ENCODE results near the gene HAGHL. TPM values are rescaled to one million over a fixed set of nuclear protein-coding genes. Genes with fewer than 3 reads are reported as not detected.

HAGHL gene
- total RNA-seq, 2 donors from 2014 or later: 7.7 to 10.1 TPM

DNA sequence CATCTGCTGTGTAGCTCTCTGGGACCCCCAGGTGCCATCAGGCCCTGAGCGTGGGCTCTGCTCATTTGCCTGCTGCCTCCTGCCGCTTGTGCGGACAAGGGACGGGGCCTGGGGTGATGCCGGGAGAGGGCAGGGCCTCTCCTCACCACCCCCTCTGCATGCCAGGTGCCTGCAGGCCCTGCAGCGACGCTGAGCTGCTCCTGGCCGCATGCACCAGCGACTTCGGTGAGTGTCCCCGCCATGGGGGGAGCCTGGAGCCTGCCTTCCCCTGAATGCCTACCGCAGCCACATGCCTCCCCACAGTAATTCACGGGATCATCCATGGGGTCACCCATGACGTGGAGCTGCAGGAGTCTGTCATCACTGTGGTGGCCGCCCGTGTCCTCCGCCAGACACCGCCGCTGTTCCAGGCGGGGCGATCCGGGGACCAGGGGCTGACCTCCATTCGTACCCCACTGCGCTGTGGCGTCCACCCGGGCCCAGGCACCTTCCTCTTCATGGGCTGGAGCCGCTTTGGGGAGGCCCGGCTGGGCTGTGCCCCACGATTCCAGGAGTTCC lies 10.1 kb upstream of the HAGHL start:
- H3K9me3 ChIP-seq: no peaks in the 10 kb centered on the region
- H3K4me1 ChIP-seq (replicated peaks): peaks cover 29% of the 10 kb centered on the region
- H3K27me3 ChIP-seq (replicated peaks; ENCODE audit: insufficient read depth): no peaks in the 10 kb centered on the region
- intact Hi-C loops (cut with DNase I): no loop called here
- no peak overlapping the region for H3K4me3 ChIP-seq
- WGBS: 87% methylated on average over 29 of the region's 29 CpGs
- TF ChIP-seq, protein P1, sequence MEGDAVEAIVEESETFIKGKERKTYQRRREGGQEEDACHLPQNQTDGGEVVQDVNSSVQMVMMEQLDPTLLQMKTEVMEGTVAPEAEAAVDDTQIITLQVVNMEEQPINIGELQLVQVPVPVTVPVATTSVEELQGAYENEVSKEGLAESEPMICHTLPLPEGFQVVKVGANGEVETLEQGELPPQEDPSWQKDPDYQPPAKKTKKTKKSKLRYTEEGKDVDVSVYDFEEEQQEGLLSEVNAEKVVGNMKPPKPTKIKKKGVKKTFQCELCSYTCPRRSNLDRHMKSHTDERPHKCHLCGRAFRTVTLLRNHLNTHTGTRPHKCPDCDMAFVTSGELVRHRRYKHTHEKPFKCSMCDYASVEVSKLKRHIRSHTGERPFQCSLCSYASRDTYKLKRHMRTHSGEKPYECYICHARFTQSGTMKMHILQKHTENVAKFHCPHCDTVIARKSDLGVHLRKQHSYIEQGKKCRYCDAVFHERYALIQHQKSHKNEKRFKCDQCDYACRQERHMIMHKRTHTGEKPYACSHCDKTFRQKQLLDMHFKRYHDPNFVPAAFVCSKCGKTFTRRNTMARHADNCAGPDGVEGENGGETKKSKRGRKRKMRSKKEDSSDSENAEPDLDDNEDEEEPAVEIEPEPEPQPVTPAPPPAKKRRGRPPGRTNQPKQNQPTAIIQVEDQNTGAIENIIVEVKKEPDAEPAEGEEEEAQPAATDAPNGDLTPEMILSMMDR (IDR thresholded peaks at IDR 0.05): no peak
- TF ChIP-seq POLR2AphosphoS5 (IDR thresholded peaks at IDR 0.05) (no peak), POLR2A (IDR thresholded peaks at IDR 0.05) (no peak)
- H3K27ac ChIP-seq: no peak overlapping the region
- no peak for DNase-seq (ENCODE audit: low spot score)
- H3K36me3 ChIP-seq: no peaks in the 10 kb centered on the region

DNA sequence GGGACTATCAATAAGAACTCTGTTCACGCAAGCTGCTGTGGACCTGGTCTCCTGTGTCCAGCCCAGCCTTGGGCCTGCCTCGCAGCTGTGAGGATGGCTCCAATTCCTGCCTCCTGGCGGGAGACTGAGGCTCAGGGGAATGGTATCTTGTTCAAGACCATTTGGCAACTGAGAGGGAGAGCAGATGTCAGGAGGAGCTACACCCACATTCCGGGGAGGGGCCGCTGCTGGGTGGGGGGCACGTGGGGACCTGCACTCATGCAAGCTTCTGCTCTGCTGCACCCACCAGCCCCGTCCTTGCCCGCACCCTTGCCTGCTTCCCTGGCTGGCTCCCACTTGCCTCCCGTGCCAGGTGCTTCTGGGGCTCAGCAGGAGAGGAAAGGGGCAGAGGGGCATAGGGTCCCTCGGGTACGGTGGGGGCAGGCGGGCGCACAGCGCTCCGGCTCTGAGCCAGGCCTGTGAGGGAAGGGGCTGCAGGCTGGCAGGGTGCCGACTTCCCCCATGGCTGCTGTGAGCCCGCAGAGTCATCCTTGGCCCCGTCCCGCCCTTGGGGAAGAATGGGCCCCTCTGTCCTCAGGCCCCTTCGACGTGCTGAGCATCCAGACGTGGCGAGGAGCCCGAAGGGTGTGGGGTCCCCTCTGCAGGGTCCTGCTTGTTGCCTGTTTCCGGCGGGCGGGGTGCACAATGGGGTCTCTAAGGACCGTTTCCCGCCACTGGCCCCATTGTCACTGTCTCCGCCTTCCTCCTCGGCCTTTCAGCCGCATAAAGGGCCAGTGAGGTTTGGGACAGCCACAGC lies 9.3 kb upstream of the HAGHL start:
- no peak for DNase-seq (ENCODE audit: low spot score)
- Histone ChIP-seq H3K4me1 (replicated peaks) (peaks cover 29% of the 10 kb centered on the region), H3K27me3 (replicated peaks; ENCODE audit: insufficient read depth) (no peaks in the 10 kb centered on the region), H3K4me3 (no peak overlapping the region), H3K36me3 (no peaks in the 10 kb centered on the region), H3K9me3 (no peaks in the 10 kb centered on the region), H3K27ac (no peak overlapping the region)
- no peak for TF ChIP-seq POLR2A (IDR thresholded peaks at IDR 0.05)
- TF ChIP-seq POLR2AphosphoS5 (IDR thresholded peaks at IDR 0.05): no peak
- TF ChIP-seq, protein P1 (IDR thresholded peaks at IDR 0.05): no peak
- WGBS: 78% methylated on average over 32 of the region's 32 CpGs
- intact Hi-C loops (cut with DNase I): no loop called here

DNA sequence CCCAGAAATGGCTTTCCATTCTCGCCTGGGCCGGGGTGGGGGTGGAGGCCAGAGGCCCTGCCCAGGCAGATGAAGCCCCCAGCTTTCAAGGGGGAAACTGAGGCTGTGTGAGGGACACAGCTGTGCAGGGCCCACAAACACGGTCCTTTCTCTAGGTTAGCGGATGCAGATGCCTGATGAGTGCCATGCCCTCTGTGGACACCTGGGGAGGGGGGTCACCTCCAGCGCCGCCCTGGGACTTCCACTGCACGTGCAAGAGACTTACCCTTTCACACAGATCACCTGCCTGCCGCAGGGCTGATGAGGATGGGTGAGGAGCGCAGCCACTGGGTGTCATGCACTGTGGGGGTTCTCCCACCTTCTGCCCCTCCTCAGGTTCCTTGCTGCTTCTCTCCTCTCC lies 8.5 kb upstream of the HAGHL start:
- no peaks in the 10 kb centered on the region for H3K36me3 ChIP-seq
- H3K4me3 ChIP-seq: no peak overlapping the region
- 91% methylated on average over 9 of the region's 9 CpGs for WGBS
- DNase-seq (ENCODE audit: low spot score): no peak
- H3K27ac ChIP-seq: no peak overlapping the region
- TF ChIP-seq POLR2AphosphoS5 (IDR thresholded peaks at IDR 0.05): no peak
- TF ChIP-seq, protein P1 (IDR thresholded peaks at IDR 0.05): no peak
- no peak for TF ChIP-seq POLR2A (IDR thresholded peaks at IDR 0.05)
- intact Hi-C loops (cut with DNase I): no loop called here
- no peaks in the 10 kb centered on the region for H3K9me3 ChIP-seq
- H3K4me1 ChIP-seq (replicated peaks): peaks cover 29% of the 10 kb centered on the region
- H3K27me3 ChIP-seq (replicated peaks; ENCODE audit: insufficient read depth): no peaks in the 10 kb centered on the region

DNA sequence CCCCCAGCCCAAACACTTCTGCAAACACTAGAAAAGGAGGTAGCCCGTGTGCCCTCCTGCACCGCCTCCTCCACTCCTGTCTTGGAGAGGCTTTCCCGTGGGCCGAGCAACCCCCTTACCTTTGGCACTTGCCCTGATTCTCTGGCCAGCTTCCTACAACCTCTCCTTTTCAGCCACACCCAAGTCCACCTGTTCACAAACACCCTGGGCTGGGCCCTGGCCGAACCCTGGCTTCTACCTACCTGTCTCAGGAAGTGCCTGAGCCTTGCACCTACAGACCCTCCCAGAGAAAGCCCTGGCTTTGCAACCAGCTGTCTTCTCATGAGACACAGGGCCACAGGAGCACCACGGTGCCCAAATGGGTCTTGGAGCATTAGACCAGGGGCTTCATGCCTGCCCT lies 8.0 kb upstream of the HAGHL start:
- intact Hi-C loops (cut with DNase I): no loop called here
- H3K4me1 ChIP-seq (replicated peaks): peaks cover 29% of the 10 kb centered on the region
- 84% methylated on average over 6 of the region's 6 CpGs for WGBS

More for the DNA sequence above, 8.0 kb upstream of the HAGHL start:
- Histone ChIP-seq H3K27ac (no peak overlapping the region), H3K9me3 (no peaks in the 10 kb centered on the region), H3K27me3 (replicated peaks; ENCODE audit: insufficient read depth) (no peaks in the 10 kb centered on the region), H3K4me3 (no peak overlapping the region), H3K36me3 (no peaks in the 10 kb centered on the region)
- DNase-seq (ENCODE audit: low spot score): no peak
- TF ChIP-seq POLR2AphosphoS5 (IDR thresholded peaks at IDR 0.05) (no peak), POLR2A (IDR thresholded peaks at IDR 0.05) (no peak)
- TF ChIP-seq, protein P1 (IDR thresholded peaks at IDR 0.05): no peak

Data from prostate gland (tissue), 2 donors.